ENCODE data around the gene APIP.

Gene APIP

GRCh38 chr11:34948696-34949095, 32.5 kb upstream of the APIP start:
- Histone ChIP-seq H4K20me1 (ENCODE audit: insufficient read depth, low read length) (no peaks in the 10 kb centered on the region), H3K36me3 (ENCODE audit: insufficient read depth, low read length) (peaks cover 13% of the 10 kb centered on the region), H3K79me2 (ENCODE audit: insufficient read depth, low read length) (no peaks in the 10 kb centered on the region), H3K4me3 (ENCODE audit: low read depth, low read length, poor library complexity, severe bottlenecking) (no peak overlapping the region), H3K9ac (ENCODE audit: low read length) (no peak overlapping the region), H3K4me2 (ENCODE audit: low read length) (no peak overlapping the region), H3K4me1 (ENCODE audit: insufficient read depth, low read length, severe bottlenecking) (no peaks in the 10 kb centered on the region), H3K9me2 (ENCODE audit: low read depth, low read length) (no peaks in the 10 kb centered on the region), H3F3A (ENCODE audit: insufficient read depth, low read length) (no peaks in the 10 kb centered on the region), H3K9me3 (ENCODE audit: low read length) (0 out of 2 replicates have a peak, but pooled peaks cover 3% of the 10 kb centered on the region), H3K27me3 (ENCODE audit: insufficient read depth, low read length) (no peaks in the 10 kb centered on the region), H2AFZ (ENCODE audit: low read length) (no peak overlapping the region), H3K27ac (ENCODE audit: low read depth, low read length, poor library complexity, severe bottlenecking) (no peak overlapping the region)
- TF ChIP-seq EZH2 (IDR thresholded peaks at IDR 0.05; ENCODE audit: borderline replicate concordance, low read length) (no peak), CTCF (IDR thresholded peaks at IDR 0.05; ENCODE audit: low read length) (no peak)

- no peaks in the 10 kb centered on the region for H4K20me1 ChIP-seq (ENCODE audit: insufficient read depth, low read length)
- peaks cover 5% of the 10 kb centered on the region for H3K4me1 ChIP-seq (ENCODE audit: insufficient read depth, low read length, severe bottlenecking)
- TF ChIP-seq CTCF (IDR thresholded peaks at IDR 0.05; ENCODE audit: low read length) (no peak), EZH2 (IDR thresholded peaks at IDR 0.05; ENCODE audit: borderline replicate concordance, low read length) (no peak)
- H3K9ac ChIP-seq (ENCODE audit: low read length) = no peak overlapping the region
- H3K9me3 ChIP-seq (ENCODE audit: low read length) = peaks cover 5% of the 10 kb centered on the region; the same call in 1 of the 2 replicates
- no peak overlapping the region for H3K4me2 ChIP-seq (ENCODE audit: low read length)
- no peaks in the 10 kb centered on the region for H3F3A ChIP-seq (ENCODE audit: insufficient read depth, low read length)
- H3K27ac ChIP-seq (ENCODE audit: low read depth, low read length, poor library complexity, severe bottlenecking) = no peak overlapping the region
- no peak overlapping the region for H3K4me3 ChIP-seq (ENCODE audit: low read depth, low read length, poor library complexity, severe bottlenecking)
- no peaks in the 10 kb centered on the region for H3K9me2 ChIP-seq (ENCODE audit: low read depth, low read length)
- H3K36me3 ChIP-seq (ENCODE audit: insufficient read depth, low read length) = peaks cover 18% of the 10 kb centered on the region
- H3K79me2 ChIP-seq (ENCODE audit: insufficient read depth, low read length) = no peaks in the 10 kb centered on the region
- H3K27me3 ChIP-seq (ENCODE audit: insufficient read depth, low read length) = no peaks in the 10 kb centered on the region
- H2AFZ ChIP-seq (ENCODE audit: low read length) = no peak overlapping the region
These were observed 28.5 kb upstream of the APIP start for GRCh38 chr11:34944692-34945091.

- H3K9ac ChIP-seq (ENCODE audit: low read length) = no peak overlapping the region
- no peaks in the 10 kb centered on the region for H3K9me2 ChIP-seq (ENCODE audit: low read depth, low read length)
- no peak overlapping the region for H2AFZ ChIP-seq (ENCODE audit: low read length)
- peaks cover 5% of the 10 kb centered on the region; the same call in 1 of the 2 replicates for H3K36me3 ChIP-seq (ENCODE audit: insufficient read depth, low read length)
- no peaks in the 10 kb centered on the region for H3F3A ChIP-seq (ENCODE audit: insufficient read depth, low read length)
- H3K9me3 ChIP-seq (ENCODE audit: low read length) = peaks cover 5% of the 10 kb centered on the region; the same call in 1 of the 2 replicates
- peaks cover 5% of the 10 kb centered on the region for H3K4me1 ChIP-seq (ENCODE audit: insufficient read depth, low read length, severe bottlenecking)
- H3K4me2 ChIP-seq (ENCODE audit: low read length) = no peak overlapping the region
- H3K27me3 ChIP-seq (ENCODE audit: insufficient read depth, low read length) = no peaks in the 10 kb centered on the region
- TF ChIP-seq CTCF (IDR thresholded peaks at IDR 0.05; ENCODE audit: low read length) = no peak
- TF ChIP-seq EZH2 (IDR thresholded peaks at IDR 0.05; ENCODE audit: borderline replicate concordance, low read length) = no peak
- no peak overlapping the region for H3K4me3 ChIP-seq (ENCODE audit: low read depth, low read length, poor library complexity, severe bottlenecking)
- no peak overlapping the region for H3K27ac ChIP-seq (ENCODE audit: low read depth, low read length, poor library complexity, severe bottlenecking)
- H4K20me1 ChIP-seq (ENCODE audit: insufficient read depth, low read length) = no peaks in the 10 kb centered on the region
- H3K79me2 ChIP-seq (ENCODE audit: insufficient read depth, low read length) = no peaks in the 10 kb centered on the region
These were observed 25.5 kb upstream of the APIP start for GRCh38 chr11:34941688-34942087.
